Measurements from ENCODE around the gene TNPO2. TPM values are rescaled to one million over a fixed set of nuclear protein-coding genes. Genes with fewer than 3 reads are reported as not detected.

Gene TNPO2
- total and polyA plus RNA-seq, 4 donors = 29.5 to 63.0 (median 43.1) TPM

DNA sequence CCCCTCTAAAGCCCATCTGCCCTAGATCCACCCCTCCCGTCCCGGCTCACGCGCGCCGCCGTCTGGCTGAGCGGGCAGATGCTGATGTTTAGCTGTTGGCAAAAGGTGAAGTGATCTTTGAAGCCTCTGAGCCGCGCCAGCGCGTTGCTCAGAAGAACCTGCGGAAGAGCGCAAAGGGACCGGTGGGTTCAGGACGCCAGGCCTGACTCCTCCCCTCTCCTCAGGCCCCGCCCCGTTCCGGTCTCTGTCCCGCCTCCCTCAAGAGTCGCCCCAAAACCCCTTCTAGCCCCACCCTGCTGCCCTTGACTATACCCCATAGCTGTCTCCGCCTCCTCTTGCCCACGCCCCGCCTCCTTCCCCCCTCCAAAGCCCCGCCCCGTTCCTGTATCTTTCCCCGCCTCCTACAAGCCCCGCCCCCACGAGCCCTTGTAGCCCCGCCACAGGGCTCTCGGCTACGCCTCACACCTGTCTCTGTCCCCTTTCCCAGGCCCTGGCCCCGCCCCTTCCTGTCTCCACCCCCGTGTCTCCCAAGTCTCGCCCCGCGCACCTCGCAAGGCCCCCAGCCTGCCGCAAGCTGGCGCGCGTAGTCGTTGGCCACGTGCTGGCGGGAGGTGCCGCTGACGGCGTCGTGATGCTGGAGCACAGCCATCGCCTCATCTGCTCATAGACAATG is 66.7 kb downstream of the TNPO2 start:
- H3K27ac ChIP-seq (ENCODE audit: low read depth in 1 of 2, low read length in 1 of 2) = no peak overlapping the region
- no peaks in the 10 kb centered on the region for H3K27me3 ChIP-seq (ENCODE audit: control insufficient read depth in 3 of 3, insufficient read depth in 3 of 3, low read length in 2 of 3)
- no peaks in the 10 kb centered on the region for H3K9me3 ChIP-seq (ENCODE audit: control insufficient read depth in 4 of 4, insufficient read depth in 3 of 4, low read length in 3 of 4)
- DNase-seq (no peak), ATAC-seq (ENCODE audit: insufficient read depth, low FRiP score) (no peak)
- H3K4me1 ChIP-seq (ENCODE audit: control insufficient read depth in 5 of 5, insufficient read depth in 5 of 5, low read length in 5 of 5) = no peaks in the 10 kb centered on the region
- H3K36me3 ChIP-seq (ENCODE audit: control insufficient read depth in 4 of 4, insufficient read depth in 4 of 4, low read length in 4 of 4) = peaks cover 13 to 42% (median 16%) of the 10 kb centered on the region in 4 donors
- WGBS, 2 donors = 81 to 88% methylated on average over 46 to 50 of the region's 50 CpGs
- H3K9ac ChIP-seq (ENCODE audit: insufficient read depth in 1 of 2, low read length in 2 of 2) = no peak overlapping the region
- no peak overlapping the region for H3K4me3 ChIP-seq
- TF ChIP-seq, protein P1, sequence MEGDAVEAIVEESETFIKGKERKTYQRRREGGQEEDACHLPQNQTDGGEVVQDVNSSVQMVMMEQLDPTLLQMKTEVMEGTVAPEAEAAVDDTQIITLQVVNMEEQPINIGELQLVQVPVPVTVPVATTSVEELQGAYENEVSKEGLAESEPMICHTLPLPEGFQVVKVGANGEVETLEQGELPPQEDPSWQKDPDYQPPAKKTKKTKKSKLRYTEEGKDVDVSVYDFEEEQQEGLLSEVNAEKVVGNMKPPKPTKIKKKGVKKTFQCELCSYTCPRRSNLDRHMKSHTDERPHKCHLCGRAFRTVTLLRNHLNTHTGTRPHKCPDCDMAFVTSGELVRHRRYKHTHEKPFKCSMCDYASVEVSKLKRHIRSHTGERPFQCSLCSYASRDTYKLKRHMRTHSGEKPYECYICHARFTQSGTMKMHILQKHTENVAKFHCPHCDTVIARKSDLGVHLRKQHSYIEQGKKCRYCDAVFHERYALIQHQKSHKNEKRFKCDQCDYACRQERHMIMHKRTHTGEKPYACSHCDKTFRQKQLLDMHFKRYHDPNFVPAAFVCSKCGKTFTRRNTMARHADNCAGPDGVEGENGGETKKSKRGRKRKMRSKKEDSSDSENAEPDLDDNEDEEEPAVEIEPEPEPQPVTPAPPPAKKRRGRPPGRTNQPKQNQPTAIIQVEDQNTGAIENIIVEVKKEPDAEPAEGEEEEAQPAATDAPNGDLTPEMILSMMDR (IDR thresholded peaks at IDR 0.05; ENCODE audit: control extremely low read depth, extremely low read depth) = no peak

DNA sequence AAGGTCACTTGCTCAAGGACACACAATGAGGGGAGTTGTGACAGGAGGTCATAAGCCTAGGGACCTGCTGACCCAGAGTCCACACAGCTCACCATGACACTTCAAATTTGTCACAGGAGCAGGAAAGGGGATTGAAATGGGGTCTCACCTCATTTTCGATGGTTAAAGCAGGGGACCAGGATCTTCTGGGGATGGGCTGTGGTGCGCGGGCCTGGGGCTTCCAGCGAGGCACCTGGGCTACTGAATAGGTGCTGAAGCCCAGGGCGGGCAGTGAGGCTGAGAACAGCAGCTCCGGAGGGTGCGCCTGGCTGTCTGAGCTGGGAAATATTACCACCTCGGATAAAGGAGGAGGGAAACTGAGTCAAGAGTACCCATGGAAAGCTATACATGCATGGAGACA is 68.2 kb downstream of the TNPO2 start:
- Histone ChIP-seq H3K4me3 (no peak overlapping the region), H3K36me3 (ENCODE audit: control insufficient read depth in 4 of 4, insufficient read depth in 4 of 4, low read length in 4 of 4) (peaks cover 9 to 40% (median 11%) of the 10 kb centered on the region in 4 donors), H3K27ac (ENCODE audit: low read depth in 1 of 2, low read length in 1 of 2) (no peak overlapping the region), H3K9me3 (ENCODE audit: control insufficient read depth in 4 of 4, insufficient read depth in 3 of 4, low read length in 3 of 4) (no peaks in the 10 kb centered on the region), H3K27me3 (ENCODE audit: control insufficient read depth in 3 of 3, insufficient read depth in 3 of 3, low read length in 2 of 3) (no peaks in the 10 kb centered on the region), H3K9ac (ENCODE audit: insufficient read depth in 1 of 2, low read length in 2 of 2) (no peak overlapping the region), H3K4me1 (ENCODE audit: control insufficient read depth in 5 of 5, insufficient read depth in 5 of 5, low read length in 5 of 5) (no peaks in the 10 kb centered on the region)
- WGBS, 2 donors = 95 to 98% methylated on average over 8 of the region's 8 CpGs
- TF ChIP-seq, protein P1 (IDR thresholded peaks at IDR 0.05; ENCODE audit: control extremely low read depth, extremely low read depth) = no peak
- ATAC-seq (ENCODE audit: insufficient read depth, low FRiP score) (no peak), DNase-seq (no peak)

DNA sequence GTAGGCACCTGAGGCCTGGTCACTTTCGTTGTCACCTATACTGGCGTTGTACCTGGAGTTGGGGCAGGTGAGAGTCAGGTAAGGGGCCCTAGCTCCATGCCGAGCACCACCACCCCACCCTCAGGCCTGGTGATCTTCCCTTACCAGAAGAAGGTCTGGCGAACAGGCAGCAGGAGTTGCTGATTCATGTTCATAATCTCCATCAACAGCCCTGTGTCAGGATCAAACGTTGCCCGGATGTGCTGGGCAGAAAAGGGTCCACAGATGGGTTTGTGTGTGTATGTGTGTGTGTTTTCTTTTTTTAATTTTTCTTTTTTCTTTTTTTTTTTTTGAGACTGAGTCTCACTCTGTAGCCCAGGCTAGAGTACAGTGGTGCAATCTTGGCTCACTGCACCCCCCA is 71.5 kb downstream of the TNPO2 start:
- Histone ChIP-seq H3K27ac (ENCODE audit: low read depth in 1 of 2, low read length in 1 of 2) (no peak overlapping the region), H3K4me1 (ENCODE audit: control insufficient read depth in 5 of 5, insufficient read depth in 5 of 5, low read length in 5 of 5) (peaks cover 0 to 5% (median 0%) of the 10 kb centered on the region in 5 donors), H3K9me3 (ENCODE audit: control insufficient read depth in 4 of 4, insufficient read depth in 3 of 4, low read length in 3 of 4) (no peaks in the 10 kb centered on the region), H3K36me3 (ENCODE audit: control insufficient read depth in 4 of 4, insufficient read depth in 4 of 4, low read length in 4 of 4) (peaks cover 6 to 28% (median 9%) of the 10 kb centered on the region in 4 donors), H3K9ac (ENCODE audit: insufficient read depth in 1 of 2, low read length in 2 of 2) (no peak overlapping the region), H3K4me3 (no peak overlapping the region), H3K27me3 (ENCODE audit: control insufficient read depth in 3 of 3, insufficient read depth in 3 of 3, low read length in 2 of 3) (no peaks in the 10 kb centered on the region)
- TF ChIP-seq, protein P1 (IDR thresholded peaks at IDR 0.05; ENCODE audit: control extremely low read depth, extremely low read depth) = no peak
- ATAC-seq (ENCODE audit: insufficient read depth, low FRiP score) (no peak), DNase-seq (no peak)
- 90 to 93% methylated on average over 6 of the region's 6 CpGs for WGBS, 2 donors

All from lung (tissue), 12 donors.